H1 (cell line): Measurements from ENCODE around the gene NOS1AP. TPM values are rescaled to one million over a fixed set of nuclear protein-coding genes. Genes with fewer than 3 reads are reported as not detected.

Experiments
- CREB1 ChIP-seq: IDR thresholded peaks from 2 replicates; pipeline ENCODE4 v1.6.1; 2012; ENCODE audit warnings: inconsistent platforms
- KDM1A ChIP-seq: fragments of 200-600, 300-600 bp; sonication (generic); IDR thresholded peaks from 2 replicates; pipeline ENCODE4 v1.7.1; 2016; ENCODE audit warnings: mild to moderate bottlenecking, low read length, borderline replicate concordance
- NANOG ChIP-seq: IDR thresholded peaks from 2 replicates; pipeline ENCODE4 v1.6.1; 2011; ENCODE audit warnings: low read length, low read depth, mild to moderate bottlenecking, inconsistent platforms; ENCODE audit not compliant: insufficient read depth, poor library complexity, severe bottlenecking
- POLR2AphosphoS5 ChIP-seq: IDR thresholded peaks from 2 replicates; pipeline ENCODE4 v1.6.1; 2011; ENCODE audit warnings: low read depth, low read length
- SAP30 ChIP-seq: fragments of 300-600 bp; sonication (generic); IDR thresholded peaks from 2 replicates; pipeline ENCODE4 v1.7.1; 2012; ENCODE audit warnings: low read length, moderate library complexity, mild to moderate bottlenecking, inconsistent platforms; ENCODE audit not compliant: insufficient read depth, insufficient replicate concordance
- polyA plus RNA-seq, 7 experiments: library from polyadenylated mRNA; depleted of rRNA in 3 of 7; stranded (reverse) in 5 of 7; unstranded in 2 of 7; fragments of >200 nt in 5 of 7; fragments of 200-250 nt in 2 of 7; gene quantifications; 1 replicate in 5 of 7; 2 replicates in 1 of 7; 4 replicates in 1 of 7; pipeline versions ENCODE4 v1.2.1 to v1.2.3, GENCODE V29; 2011 to 2013; ENCODE audit warnings: missing spikeins in 2 of 7, mixed read lengths in 2 of 7
- total RNA-seq: library from RNA; stranded (reverse); fragmentation: NEBNext Ultra II Directional; extraction: Animal tissue kit (Norgen Biotek cat#: 25700); gene quantifications from 2 replicates; pipeline ENCODE4 v1.2.1, GENCODE V29; 2021

The NOS1AP gene
- total and polyA plus RNA-seq, 2 of the 8 experiments (the other 6 are each of a cell fraction or from before 2014, with no cell fraction given): 2.4 to 12.1 TPM

DNA sequence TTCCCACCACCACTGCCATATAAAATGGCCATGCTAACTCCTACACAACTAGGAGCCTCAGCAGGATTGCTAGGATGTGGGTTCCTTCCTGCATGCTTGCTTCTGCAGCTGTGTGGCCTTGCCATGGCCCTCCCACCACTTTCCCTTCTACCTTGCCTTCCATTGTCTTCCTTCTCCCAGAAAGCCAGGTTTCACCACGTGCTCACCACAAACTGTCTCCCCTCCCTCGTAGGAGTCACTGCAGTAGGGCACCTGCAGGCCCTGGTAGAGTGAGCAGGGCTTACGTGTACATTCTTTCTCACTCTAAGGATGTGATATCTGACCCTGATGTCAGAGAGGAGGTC, 315.8 kb downstream of the NOS1AP start (continued):
- TF ChIP-seq KDM1A: no peak
- no peak for TF ChIP-seq SAP30
- no peak for TF ChIP-seq POLR2AphosphoS5
- no peak for TF ChIP-seq CREB1
- no peak for TF ChIP-seq NANOG
